ENCODE data around the gene TKT. TPM values are rescaled to one million over a fixed set of nuclear protein-coding genes. Genes with fewer than 3 reads are reported as not detected.

The TKT gene
- total and polyA plus RNA-seq, 2 of the 4 experiments (the other 2 are of a cell fraction): 280 to 349 TPM

DNA sequence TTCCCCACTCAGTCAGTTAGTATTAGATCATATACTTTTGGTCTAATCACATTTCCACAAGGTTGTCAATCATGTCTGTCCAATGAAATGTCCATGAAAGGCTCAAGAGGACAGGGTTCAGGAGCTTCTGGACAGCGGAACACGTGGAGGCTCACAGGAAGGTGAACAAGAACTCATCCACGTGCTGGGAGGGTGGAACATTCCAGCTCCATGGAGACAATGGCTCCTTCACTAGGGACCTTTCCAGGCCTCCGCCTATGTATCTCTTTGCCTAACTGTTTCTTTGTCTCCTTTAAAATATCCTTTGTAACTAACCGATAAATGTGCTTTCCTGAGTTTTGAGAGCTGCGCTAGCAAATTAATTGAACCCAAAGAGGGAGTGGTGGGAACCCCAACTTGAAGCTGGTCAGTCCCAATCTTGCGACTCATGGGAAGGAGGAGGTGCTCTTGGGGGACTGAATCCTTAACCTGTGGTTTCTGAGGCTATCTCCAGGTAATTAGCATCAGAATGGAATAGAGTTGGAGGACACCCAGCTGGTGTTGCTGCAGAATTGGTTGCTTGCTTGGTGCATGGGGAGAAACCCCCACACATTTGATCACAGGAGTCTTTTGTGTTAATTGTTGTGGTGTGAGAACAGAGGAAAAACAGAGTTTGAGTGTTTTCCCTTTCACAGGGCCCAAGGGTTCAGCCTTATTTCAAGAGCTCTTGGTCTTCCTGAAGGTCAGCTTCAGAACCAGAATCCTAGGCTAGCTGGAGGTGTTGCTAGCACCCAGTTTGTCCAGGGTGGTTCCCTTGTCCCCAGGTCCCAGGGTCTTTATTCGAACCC is 3.0 kb upstream of the TKT start:
- Histone ChIP-seq H2BK20ac (ENCODE audit: low read depth, low read length) (peak overlapping the region; percentile 42), H3K56ac (ENCODE audit: extremely low read depth, insufficient read depth, low read length) (no peak overlapping the region), H3K4ac (ENCODE audit: low read depth, low read length) (peak overlapping the region; percentile 63; the same call in 1 of the 2 replicates), H4K8ac (ENCODE audit: low read depth in 2 of 2, low read length in 2 of 2) (no peak overlapping the region), H3K23ac (ENCODE audit: low read depth, low read length) (no peak overlapping the region), H2AK9ac (replicated peaks; ENCODE audit: low read depth, low read length, poor library complexity) (peak overlapping the region; percentile 73), H2BK120ac (ENCODE audit: low read depth, low read length) (peak overlapping the region; percentile 58; the same call in 1 of the 2 replicates), H3K79me1 (ENCODE audit: low read depth in 1 of 2, low read length in 2 of 2) (peaks cover 0 to 8% of the 10 kb centered on the region in 2 experiments; a peak in 2 of 4 replicates), H3K9me3 (ENCODE audit: control insufficient read depth, insufficient read depth, low read length) (no peaks in the 10 kb centered on the region), H3K27me3 (ENCODE audit: control insufficient read depth, insufficient read depth, low read length) (no peaks in the 10 kb centered on the region), H3K27ac (ENCODE audit: insufficient read depth, low read length) (no peak overlapping the region), H3K4me2 (ENCODE audit: low read depth, low read length) (no peak overlapping the region), H3K18ac (ENCODE audit: low read depth, low read length) (no peak overlapping the region), H3K9ac (ENCODE audit: low read depth, low read length) (no peak overlapping the region), H3K9me1 (ENCODE audit: insufficient read depth, low read length) (peaks cover 9% of the 10 kb centered on the region), H2BK5ac (ENCODE audit: low read depth, low read length, poor library complexity, severe bottlenecking) (no peak overlapping the region), H2BK15ac (ENCODE audit: low read depth, low read length) (peak overlapping the region; percentile 87; the same call in 1 of the 3 replicates), H4K91ac (ENCODE audit: insufficient read depth, low read depth, low read length) (no peak overlapping the region), H2AFZ (replicated peaks; ENCODE audit: low read length, poor library complexity) (peak overlapping the region; percentile 74), H4K5ac (ENCODE audit: low read depth, low read length) (no peak overlapping the region), H3K4me3 (ENCODE audit: insufficient read depth, low read depth, low read length) (no peak overlapping the region), H3K14ac (replicated peaks; ENCODE audit: low read depth, low read length) (no peak overlapping the region; the same call in 1 of the 2 replicates), H3K36me3 (ENCODE audit: control insufficient read depth, insufficient read depth, low read length) (peaks cover under 1% of the 10 kb centered on the region; the same call in 1 of the 2 replicates), H2AK5ac (ENCODE audit: low read depth, low read length) (peak overlapping the region; percentile 54; the same call in 1 of the 2 replicates), H3K4me1 (ENCODE audit: control insufficient read depth, insufficient read depth, low read length) (peaks cover 9% of the 10 kb centered on the region), H4K20me1 (ENCODE audit: insufficient read depth, low read length) (peaks cover 20% of the 10 kb centered on the region)
- ChIA-PET POLR2A (ENCODE audit: unreplicated experiment) (no interaction called here), CTCF (no interaction called here)
- BruUV-seq (replicated peaks): no TSS peak
- in situ Hi-C loops (cut with MboI; ENCODE audit: low sequenced_read_pairs) (no loop called here), intact Hi-C loops (cut with micrococcal nuclease) (no loop called here), dilution Hi-C loops (cut with HindIII; ENCODE audit: low sequenced_read_pairs, unreplicated experiment) (no loop called here)
- WGBS, 2 experiments (ENCODE audit: extremely low coverage in 2 of 2, insufficient read length in 1 of 2): 49% methylated on average over 3 of the region's 8 CpGs; no CpG with 5 or more reads in 1 of the 2 experiments
- DNase-seq (no peak), ATAC-seq (ENCODE audit: low read depth) (no peak)
- TF ChIP-seq MXI1 (IDR thresholded peaks at IDR 0.05; ENCODE audit: borderline replicate concordance, low read depth, low read length): no peak
- TF ChIP-seq, protein P1, sequence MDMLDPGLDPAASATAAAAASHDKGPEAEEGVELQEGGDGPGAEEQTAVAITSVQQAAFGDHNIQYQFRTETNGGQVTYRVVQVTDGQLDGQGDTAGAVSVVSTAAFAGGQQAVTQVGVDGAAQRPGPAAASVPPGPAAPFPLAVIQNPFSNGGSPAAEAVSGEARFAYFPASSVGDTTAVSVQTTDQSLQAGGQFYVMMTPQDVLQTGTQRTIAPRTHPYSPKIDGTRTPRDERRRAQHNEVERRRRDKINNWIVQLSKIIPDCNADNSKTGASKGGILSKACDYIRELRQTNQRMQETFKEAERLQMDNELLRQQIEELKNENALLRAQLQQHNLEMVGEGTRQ (IDR thresholded peaks at IDR 0.05; ENCODE audit: low read depth, low read length): no peak
- no peak for TF ChIP-seq MAZ (IDR thresholded peaks at IDR 0.05; ENCODE audit: borderline replicate concordance, low read depth, low read length)
- no peak for TF ChIP-seq RFX5 (IDR thresholded peaks at IDR 0.05; ENCODE audit: low read depth, low read length)
- no peak for TF ChIP-seq POLR2A (IDR thresholded peaks at IDR 0.05; ENCODE audit: low read depth, low read length)
- TF ChIP-seq, protein P2, sequence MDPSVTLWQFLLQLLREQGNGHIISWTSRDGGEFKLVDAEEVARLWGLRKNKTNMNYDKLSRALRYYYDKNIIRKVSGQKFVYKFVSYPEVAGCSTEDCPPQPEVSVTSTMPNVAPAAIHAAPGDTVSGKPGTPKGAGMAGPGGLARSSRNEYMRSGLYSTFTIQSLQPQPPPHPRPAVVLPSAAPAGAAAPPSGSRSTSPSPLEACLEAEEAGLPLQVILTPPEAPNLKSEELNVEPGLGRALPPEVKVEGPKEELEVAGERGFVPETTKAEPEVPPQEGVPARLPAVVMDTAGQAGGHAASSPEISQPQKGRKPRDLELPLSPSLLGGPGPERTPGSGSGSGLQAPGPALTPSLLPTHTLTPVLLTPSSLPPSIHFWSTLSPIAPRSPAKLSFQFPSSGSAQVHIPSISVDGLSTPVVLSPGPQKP (IDR thresholded peaks at IDR 0.05; ENCODE audit: borderline replicate concordance, low read depth, low read length): no peak

Measured in IMR-90 (cell line).